HUDEP-2 (cell line): ENCODE measurements around the gene ZBTB26.
"Not testable (repeated sequence)": the region's sequence is repeated elsewhere in the genome, so short reads cannot be mapped to it uniquely, and the experiment has no call there.

Experiments
- DNase-seq, 76 experiments: peaks; one replicate each; lab custom pipeline; 2025; ENCODE audit not compliant: unreplicated experiment in 76 of 76; lab: John Stamatoyannopoulos, UW

Gene ZBTB26

GRCh38 chr9:122929796-122930354 is 1.4 kb downstream of the ZBTB26 start:
- no peak for DNase-seq

- DNase-seq: no peak
Observed at GRCh38 chr9:122923947-122924346, 7.4 kb downstream of the ZBTB26 start.

GRCh38 chr9:122922713-122923112 is 8.6 kb downstream of the ZBTB26 start:
- no peak for DNase-seq

- DNase-seq: no peak
Observed at GRCh38 chr9:122918310-122918709, 13.0 kb downstream of the ZBTB26 start.

GRCh38 chr9:122912964-122913673 is 18.2 kb downstream of the ZBTB26 start, which contains the start of gene ZBTB6:
Gene ZBTB6, minus strand, starts transcription at chr9:122913323. Its CDS starts 1,251 bp downstream, at chr9:122912072.
- DNase-seq: peak in 73 of 76 experiments; percentile 5 to 77 (median 51)

GRCh38 chr9:122912671-122912963 is 18.7 kb downstream of the ZBTB26 start:
- no peak for DNase-seq

GRCh38 chr9:122906122-122906521 is 25.2 kb downstream of the ZBTB26 start:
- not testable (repeated sequence) for DNase-seq

GRCh38 chr9:122904823-122905710 is 26.2 kb downstream of the ZBTB26 start, which contains the start of gene RC3H2:
Gene RC3H2, minus strand, starts transcription at chr9:122905359. Its CDS starts 7,850 bp downstream, at chr9:122897509.
- peak; percentile 34 to 99 (median 97) for DNase-seq

GRCh38 chr9:122904466-122904822 is 26.9 kb downstream of the ZBTB26 start:
- DNase-seq: peak in 33 of 76 experiments; percentile 5 to 53 (median 20)

GRCh38 chr9:122900791-122901190 is 30.5 kb downstream of the ZBTB26 start:
- DNase-seq: peak in 1 of 76 experiments; percentile 14

- DNase-seq: no peak
Observed at GRCh38 chr9:122897969-122898368, 33.3 kb downstream of the ZBTB26 start.

GRCh38 chr9:122888480-122888879 is 42.8 kb downstream of the ZBTB26 start:
- DNase-seq: no peak

GRCh38 chr9:122883125-122883524 is 48.2 kb downstream of the ZBTB26 start:
- no peak for DNase-seq

- DNase-seq: no peak
Observed at GRCh38 chr9:122879443-122879842, 51.9 kb downstream of the ZBTB26 start.

GRCh38 chr9:122875523-122875922 is 55.8 kb downstream of the ZBTB26 start:
- no peak for DNase-seq

- not testable (repeated sequence) for DNase-seq
Observed at GRCh38 chr9:122867276-122867675, 64.0 kb downstream of the ZBTB26 start.

- DNase-seq: no peak
Observed at GRCh38 chr9:122866079-122866478, 65.2 kb downstream of the ZBTB26 start.
